Vagina (tissue), 2 donors: ENCODE results near the gene SLC66A2.

Experiments used
- CTCF ChIP-seq, 3 experiments: fragments of 450-650 bp in 2 of 3; fragments of 200-600 bp in 1 of 3; sonication (generic) in 1 of 3; IDR thresholded peaks; one replicate each; pipeline ENCODE4 v1.5.1; 2017 to 2019; ENCODE audit warnings: antibody characterized with exemption in 3 of 3, mild to moderate bottlenecking in 2 of 3, moderate library complexity in 2 of 3
- POLR2A ChIP-seq, 2 donors: fragments of 450-650 bp; IDR thresholded peaks; one replicate each; pipeline ENCODE4 v1.6.1; 2017; ENCODE audit warnings: antibody characterized with exemption in 2 of 2, mild to moderate bottlenecking in 2 of 2, moderate library complexity in 2 of 2
- POLR2AphosphoS5 ChIP-seq, 2 donors: sonication (generic); formaldehyde crosslinking; IDR thresholded peaks; one replicate each; pipeline ENCODE4 v1.9.0; 2017; ENCODE audit warnings: antibody characterized with exemption in 2 of 2, mild to moderate bottlenecking in 2 of 2, low read depth in 1 of 2; ENCODE audit not compliant: insufficient read depth in 1 of 2

- no peak for TF ChIP-seq POLR2A (IDR thresholded peaks at IDR 0.05)
- no peak for TF ChIP-seq POLR2AphosphoS5 (IDR thresholded peaks at IDR 0.05; ENCODE audit: insufficient read depth in 1 of 2, low read depth in 1 of 2)
- no peak for TF ChIP-seq CTCF (IDR thresholded peaks at IDR 0.05)
Observed at GRCh38 chr18:79938196-79938595, 13.3 kb downstream of the SLC66A2 start.
